Measurements from ENCODE around the gene TMEM52. TPM values are rescaled to one million over a fixed set of nuclear protein-coding genes. Genes with fewer than 3 reads are reported as not detected.

TMEM52 gene
- total RNA-seq, 2 donors from 2014 or later = 3.5 to 9.8 TPM

DNA sequence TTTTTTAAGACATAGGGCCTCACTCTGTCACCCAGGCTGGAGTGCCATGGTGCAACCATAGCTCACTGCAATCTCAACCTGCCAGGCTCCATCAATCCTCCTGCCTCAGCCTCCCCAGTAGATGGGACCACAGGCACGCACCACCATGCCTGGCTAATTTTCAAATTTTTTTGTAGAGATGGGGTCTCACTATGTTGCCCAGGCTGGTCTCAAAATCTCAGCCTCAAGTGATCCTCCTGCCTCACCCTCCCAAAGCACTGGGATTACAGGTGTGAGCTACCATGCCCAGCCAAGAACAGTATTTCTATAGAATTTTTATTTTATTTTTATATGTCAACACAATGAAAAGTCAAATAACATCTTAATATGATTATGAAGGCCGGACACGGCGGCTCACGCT, 39.1 kb downstream of the TMEM52 start:
- H3K27ac ChIP-seq = no peak overlapping the region
- no peak overlapping the region for H3K9ac ChIP-seq (ENCODE audit: low read depth in 2 of 2, low read length in 2 of 2)
- intact Hi-C loops (cut with DNase I) = no loop called here
- no peak for DNase-seq
- H3K27me3 ChIP-seq = no peaks in the 10 kb centered on the region
- no peak overlapping the region for H3K4me3 ChIP-seq
- no peaks in the 10 kb centered on the region for H3K36me3 ChIP-seq
- peaks cover 24% of the 10 kb centered on the region for H3K4me1 ChIP-seq
- no peaks in the 10 kb centered on the region for H3K9me3 ChIP-seq
- TF ChIP-seq CTCF (IDR thresholded peaks at IDR 0.05) = no peak

DNA sequence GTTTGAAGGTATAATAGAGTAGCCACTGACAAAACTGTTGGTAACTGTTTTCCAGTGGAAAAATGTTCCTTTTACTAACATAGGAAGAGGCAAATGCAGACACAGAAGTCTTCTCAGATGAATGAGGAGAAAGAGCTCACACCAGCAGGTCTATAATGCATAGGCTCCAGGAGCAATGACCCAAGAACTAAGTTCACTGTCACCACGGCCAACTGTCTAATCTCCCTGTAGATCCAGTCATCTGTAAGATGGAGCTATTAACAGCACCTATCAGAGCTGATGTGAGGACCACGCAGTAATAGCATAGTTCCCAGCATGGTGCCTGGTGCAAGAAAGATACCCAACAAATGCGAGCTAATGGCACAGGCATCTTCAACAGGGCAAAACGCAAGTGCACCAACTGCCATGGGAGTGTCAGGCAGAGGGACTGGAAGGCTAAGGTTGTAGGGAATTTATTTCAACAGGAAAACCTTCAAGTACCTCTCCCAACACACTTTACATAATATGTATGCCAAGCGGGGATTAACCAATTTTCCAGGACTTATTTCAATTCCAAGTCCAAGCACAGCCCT, 41.1 kb downstream of the TMEM52 start:
- intact Hi-C loops (cut with DNase I) = no loop called here
- no peak for DNase-seq
- Histone ChIP-seq H3K27ac (no peak overlapping the region), H3K4me1 (peaks cover 25% of the 10 kb centered on the region), H3K4me3 (no peak overlapping the region), H3K27me3 (no peaks in the 10 kb centered on the region), H3K36me3 (no peaks in the 10 kb centered on the region), H3K9me3 (no peaks in the 10 kb centered on the region), H3K9ac (ENCODE audit: low read depth in 2 of 2, low read length in 2 of 2) (no peak overlapping the region)
- no peak for TF ChIP-seq CTCF (IDR thresholded peaks at IDR 0.05)

DNA sequence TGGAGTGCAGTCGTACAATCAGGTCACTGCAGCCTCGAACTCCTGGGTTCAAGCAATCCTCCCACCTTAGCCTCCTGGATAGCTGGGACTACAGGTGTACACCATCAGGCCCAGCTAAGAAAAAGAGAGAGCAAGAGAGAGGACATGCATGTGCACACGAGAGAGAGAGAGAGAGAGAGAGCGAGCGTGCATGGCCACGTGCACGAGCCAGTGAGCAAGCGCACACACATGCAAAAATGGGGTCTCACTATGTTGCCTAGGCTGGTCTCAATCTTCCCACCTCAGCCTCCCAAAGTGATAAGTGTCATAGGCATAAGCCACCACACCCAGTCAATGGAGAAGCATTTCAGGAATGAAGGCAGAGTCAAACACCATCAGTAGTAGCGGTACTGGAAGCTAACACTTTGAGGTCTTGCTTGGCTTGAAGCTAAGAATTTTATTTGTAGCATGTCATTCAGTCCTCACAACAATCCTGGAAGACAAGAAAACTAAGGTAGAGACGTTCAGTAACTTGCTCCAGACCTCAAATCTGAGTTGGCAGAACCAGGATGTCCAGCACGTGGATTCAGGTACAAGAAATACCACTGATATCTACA, 42.6 kb downstream of the TMEM52 start:
- Histone ChIP-seq H3K4me1 (peaks cover 26% of the 10 kb centered on the region), H3K27me3 (no peaks in the 10 kb centered on the region), H3K9ac (ENCODE audit: low read depth in 2 of 2, low read length in 2 of 2) (no peak overlapping the region), H3K27ac (no peak overlapping the region), H3K4me3 (no peak overlapping the region), H3K9me3 (no peaks in the 10 kb centered on the region), H3K36me3 (no peaks in the 10 kb centered on the region)
- intact Hi-C loops (cut with DNase I) = no loop called here
- no peak for TF ChIP-seq CTCF (IDR thresholded peaks at IDR 0.05)
- no peak for DNase-seq

DNA sequence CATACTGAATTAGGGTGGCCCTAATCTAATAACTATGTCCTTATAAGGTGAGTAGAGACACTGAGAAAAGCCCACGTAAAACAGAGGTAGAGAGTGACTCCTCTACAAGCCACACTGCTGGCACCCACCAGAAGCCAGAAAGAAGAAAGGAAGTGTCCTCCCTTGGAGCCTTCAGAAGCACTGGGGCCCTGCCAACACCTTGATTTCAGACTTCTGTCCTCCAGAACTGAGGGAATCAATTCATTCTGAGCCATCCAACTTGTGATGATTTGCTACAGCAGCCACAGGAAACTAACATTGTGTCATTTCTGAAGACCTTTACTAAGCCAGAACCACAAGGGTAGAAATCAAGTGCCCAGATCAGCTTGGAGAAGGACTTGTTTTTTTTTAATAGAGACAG, 43.1 kb downstream of the TMEM52 start:
- no peak for DNase-seq
- Histone ChIP-seq H3K9ac (ENCODE audit: low read depth in 2 of 2, low read length in 2 of 2) (no peak overlapping the region), H3K36me3 (no peaks in the 10 kb centered on the region), H3K4me3 (no peak overlapping the region), H3K27me3 (no peaks in the 10 kb centered on the region), H3K9me3 (no peaks in the 10 kb centered on the region), H3K4me1 (peaks cover 22% of the 10 kb centered on the region), H3K27ac (no peak overlapping the region)
- intact Hi-C loops (cut with DNase I) = no loop called here
- no peak for TF ChIP-seq CTCF (IDR thresholded peaks at IDR 0.05)

DNA sequence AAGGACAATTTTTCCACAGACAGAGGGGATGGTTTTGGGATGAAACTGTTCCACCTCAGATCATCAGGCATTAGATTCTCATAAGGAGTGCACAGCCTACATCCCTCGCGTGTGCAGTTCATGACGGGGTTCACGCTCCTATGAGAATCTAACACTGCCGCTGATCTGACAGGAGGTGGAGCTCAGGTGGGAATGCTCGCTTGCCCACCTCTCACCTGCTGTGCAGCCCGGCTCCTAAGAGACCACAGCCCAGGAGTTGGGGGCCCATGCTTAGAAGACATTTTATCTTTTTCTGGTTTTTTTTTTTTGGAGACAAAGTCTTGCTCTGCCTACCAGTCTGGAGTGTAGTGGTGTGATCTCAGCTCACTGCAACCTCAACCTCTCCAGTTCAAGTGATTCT, 44.2 kb downstream of the TMEM52 start:
- DNase-seq = no peak

More for the DNA sequence above, 44.2 kb downstream of the TMEM52 start:
- H3K27ac ChIP-seq = no peak overlapping the region
- H3K9me3 ChIP-seq = no peaks in the 10 kb centered on the region
- H3K36me3 ChIP-seq = no peaks in the 10 kb centered on the region
- no peak for TF ChIP-seq CTCF (IDR thresholded peaks at IDR 0.05)
- H3K4me3 ChIP-seq = no peak overlapping the region
- H3K9ac ChIP-seq (ENCODE audit: low read depth in 2 of 2, low read length in 2 of 2) = no peak overlapping the region
- intact Hi-C loops (cut with DNase I) = no loop called here
- H3K4me1 ChIP-seq = peaks cover 14% of the 10 kb centered on the region
- H3K27me3 ChIP-seq = no peaks in the 10 kb centered on the region

Data from colonic mucosa (tissue), 4 donors.